B cell (primary cell): ENCODE measurements around the gene OR2AG1.

Experiments used
- CTCF ChIP-seq: fragments of 200-600 bp; IDR thresholded peaks from one replicate; pipeline ENCODE4 v1.8.0; 2022; ENCODE audit warnings: antibody characterized with exemption, mild to moderate bottlenecking
- EZH2 ChIP-seq: IDR thresholded peaks from 2 replicates; pipeline ENCODE4 v1.6.1; 2012; ENCODE audit warnings: borderline replicate concordance, low read depth, mild to moderate bottlenecking, moderate library complexity, low read length; ENCODE audit not compliant: insufficient read depth, poor library complexity, severe bottlenecking

GRCh38 chr11:6799402-6799801 is 16.6 kb downstream of the OR2AG1 start, which contains the start of gene OR6A2:
- TF ChIP-seq CTCF (no peak), EZH2 (no peak)
